Small intestine (tissue), 7 donors: Measurements from ENCODE around the gene MEA1. TPM values are rescaled to one million over a fixed set of nuclear protein-coding genes. Genes with fewer than 3 reads are reported as not detected.

ENCODE experiments used
- DNase-seq, 2 donors: peaks; one replicate each; pipeline versions ENCODE4 v3.0.0 to v3.0.0-alpha.2; 2013
- FAIRE-seq: peaks from 2 replicates; lab custom pipeline; 2012; peaks lifted over from hg19 to GRCh38; lab: Jason Lieb, UNC
- H3K27ac ChIP-seq, 3 donors: one replicate each; pipeline ENCODE4 v1.5.1; 2013; ENCODE audit warnings: low read length in 2 of 3, mild to moderate bottlenecking in 2 of 3, control low read depth in 1 of 3, inconsistent platforms in 1 of 3, low read depth in 1 of 3, moderate library complexity in 1 of 3
- H3K27me3 ChIP-seq, 3 donors: one replicate each; pipeline ENCODE4 v1.6.1; 2013; ENCODE audit warnings: low read length in 3 of 3, inconsistent platforms in 1 of 3; ENCODE audit not compliant: control insufficient read depth in 3 of 3, insufficient read depth in 3 of 3
- H3K36me3 ChIP-seq, 3 donors: one replicate each; pipeline ENCODE4 v1.6.1; 2013; ENCODE audit warnings: low read length in 3 of 3, inconsistent platforms in 1 of 3, low read depth in 1 of 3, mild to moderate bottlenecking in 1 of 3, moderate library complexity in 1 of 3; ENCODE audit not compliant: control insufficient read depth in 3 of 3, insufficient read depth in 2 of 3
- H3K4me1 ChIP-seq, 3 donors: one replicate each; pipeline ENCODE4 v1.6.1; 2013; ENCODE audit warnings: low read length in 2 of 3, inconsistent platforms in 1 of 3, low read depth in 1 of 3, mild to moderate bottlenecking in 1 of 3, moderate library complexity in 1 of 3; ENCODE audit not compliant: control insufficient read depth in 3 of 3, insufficient read depth in 2 of 3
- H3K4me3 ChIP-seq, 3 donors: one replicate each; pipeline ENCODE4 v1.5.1; 2013; ENCODE audit warnings: low read length in 3 of 3, control low read depth in 1 of 3, inconsistent platforms in 1 of 3, low read depth in 1 of 3, mild to moderate bottlenecking in 1 of 3, moderate library complexity in 1 of 3
- H3K9me3 ChIP-seq, 2 donors: one replicate each; pipeline ENCODE4 v1.6.1; 2013; ENCODE audit warnings: low read depth in 1 of 2, low read length in 1 of 2; ENCODE audit not compliant: control insufficient read depth in 2 of 2, insufficient read depth in 1 of 2
- WGBS, 3 donors: extraction: QIAGEN DNeasy Blood & Tissue Kit; methylation state at CpG; one replicate each; pipeline ENCODE4 v1.1.7; 2013; 5-methylcytosine and 5-hydroxymethylcytosine counted together
- polyA plus RNA-seq, 4 donors: library from polyadenylated mRNA; stranded (reverse) in 3 of 4; unstranded in 1 of 4; fragments of 200-250 nt in 3 of 4; fragments of 120-200 nt in 1 of 4; gene quantifications; one replicate each; pipeline versions ENCODE4 v1.2.1 to v1.2.3, GENCODE V29; 2013
- donor health status: healthy with polysubstance abuse.
- donor health status: control.
- donor health status: control.
- donor health status: Bipolar disorder and iron deficiency.
- donor health status: healthy.

Gene MEA1
- polyA plus RNA-seq, 4 donors: 62.6 to 90.8 (median 74.8) TPM

- 82 to 89% (median 86%) methylated on average over 3 of the region's 3 CpGs for WGBS, 3 donors
- Histone ChIP-seq H3K27me3 (no peaks in the 10 kb centered on the region), H3K9me3 (no peaks in the 10 kb centered on the region), H3K4me1 (peaks cover 0 to 3% (median 0%) of the 10 kb centered on the region in 3 donors), H3K27ac (no peak overlapping the region), H3K4me3 (no peak overlapping the region), H3K36me3 (peaks cover 8 to 53% (median 19%) of the 10 kb centered on the region in 3 donors)
- FAIRE-seq (no peak), DNase-seq (no peak)
These were observed 41.9 kb downstream of the MEA1 start for GRCh38 chr6:42971746-42972327.

- no peaks in the 10 kb centered on the region for H3K27me3 ChIP-seq
- peaks cover 10 to 61% (median 19%) of the 10 kb centered on the region in 3 donors for H3K36me3 ChIP-seq
- DNase-seq: no peak
- H3K4me3 ChIP-seq: no peak overlapping the region
- 65 to 78% (median 76%) methylated on average over 4 of the region's 4 CpGs for WGBS, 3 donors
- no peak overlapping the region for H3K27ac ChIP-seq
- H3K4me1 ChIP-seq: peaks cover 0 to 3% (median 0%) of the 10 kb centered on the region in 3 donors
- no peaks in the 10 kb centered on the region for H3K9me3 ChIP-seq
- FAIRE-seq: no peak
These were observed 42.7 kb downstream of the MEA1 start for GRCh38 chr6:42970871-42971612.

- FAIRE-seq (no peak), DNase-seq (no peak)
- no peak overlapping the region for H3K4me3 ChIP-seq
- H3K9me3 ChIP-seq: no peaks in the 10 kb centered on the region
- H3K4me1 ChIP-seq: no peaks in the 10 kb centered on the region
- WGBS, 3 donors: 92 to 97% (median 93%) methylated on average over 4 of the region's 4 CpGs
- H3K36me3 ChIP-seq: peaks cover 10 to 72% (median 21%) of the 10 kb centered on the region in 3 donors
- H3K27me3 ChIP-seq: no peaks in the 10 kb centered on the region
- no peak overlapping the region for H3K27ac ChIP-seq
These were observed 43.8 kb downstream of the MEA1 start for GRCh38 chr6:42969934-42970333.

- 85 to 90% (median 88%) methylated on average over 2 of the region's 2 CpGs for WGBS, 3 donors
- no peak overlapping the region for H3K4me3 ChIP-seq
- no peaks in the 10 kb centered on the region for H3K27me3 ChIP-seq
- DNase-seq: no peak
- no peak overlapping the region for H3K27ac ChIP-seq
- H3K4me1 ChIP-seq: no peaks in the 10 kb centered on the region
- FAIRE-seq: no peak
- no peaks in the 10 kb centered on the region for H3K9me3 ChIP-seq
- H3K36me3 ChIP-seq: peaks cover 12 to 74% (median 23%) of the 10 kb centered on the region in 3 donors
These were observed 44.3 kb downstream of the MEA1 start for GRCh38 chr6:42969431-42969830.

- Histone ChIP-seq H3K4me1 (no peaks in the 10 kb centered on the region), H3K4me3 (no peak overlapping the region), H3K27ac (no peak overlapping the region), H3K27me3 (no peaks in the 10 kb centered on the region), H3K36me3 (peaks cover 17 to 77% (median 23%) of the 10 kb centered on the region in 3 donors), H3K9me3 (no peaks in the 10 kb centered on the region)
- no peak for DNase-seq
- no peak for FAIRE-seq
- 72 to 85% (median 80%) methylated on average over 4 of the region's 4 CpGs for WGBS, 3 donors
These were observed 45.0 kb downstream of the MEA1 start for GRCh38 chr6:42968783-42969182.

- Histone ChIP-seq H3K4me1 (no peaks in the 10 kb centered on the region), H3K4me3 (no peak overlapping the region), H3K27me3 (no peaks in the 10 kb centered on the region), H3K27ac (no peak overlapping the region), H3K36me3 (peaks cover 12 to 78% (median 23%) of the 10 kb centered on the region in 3 donors), H3K9me3 (no peaks in the 10 kb centered on the region)
- DNase-seq (no peak), FAIRE-seq (no peak)
- 94 to 98% (median 97%) methylated on average over 11 to 12 of the region's 12 CpGs for WGBS, 3 donors
These were observed 45.5 kb downstream of the MEA1 start for GRCh38 chr6:42968126-42968701.

GRCh38 chr6:42967228-42967627, 46.5 kb downstream of the MEA1 start:
- Histone ChIP-seq H3K9me3 (no peaks in the 10 kb centered on the region), H3K27me3 (no peaks in the 10 kb centered on the region), H3K4me1 (no peaks in the 10 kb centered on the region), H3K27ac (no peak overlapping the region), H3K36me3 (peaks cover 12 to 88% (median 23%) of the 10 kb centered on the region in 3 donors), H3K4me3 (no peak overlapping the region)
- DNase-seq: no peak
- no peak for FAIRE-seq
- 95% methylated on average over 11 of the region's 11 CpGs for WGBS, 3 donors

GRCh38 chr6:42966571-42966970, 47.2 kb downstream of the MEA1 start:
- H3K9me3 ChIP-seq: no peaks in the 10 kb centered on the region

More at GRCh38 chr6:42966571-42966970, 47.2 kb downstream of the MEA1 start:
- no peak overlapping the region for H3K27ac ChIP-seq
- H3K4me3 ChIP-seq: no peak overlapping the region
- peaks cover 12 to 91% (median 23%) of the 10 kb centered on the region in 3 donors for H3K36me3 ChIP-seq
- DNase-seq: no peak
- H3K27me3 ChIP-seq: no peaks in the 10 kb centered on the region
- H3K4me1 ChIP-seq: no peaks in the 10 kb centered on the region
- 78 to 85% (median 80%) methylated on average over 7 of the region's 7 CpGs for WGBS, 3 donors
- FAIRE-seq: no peak
